AG04449 (cell line): ENCODE measurements around the gene SPINK13.

Source experiments
- CTCF ChIA-PET: fragments of 350-600 bp; formaldehyde crosslinking; extraction: SDS; loops from one replicate; lab custom pipeline; 2021; ENCODE audit warnings: antibody characterized with exemption; lab: Yijun Ruan, JAX
- POLR2A ChIA-PET: fragments of 400-600, 350-600 bp; formaldehyde crosslinking; extraction: SDS; loops from one replicate; lab custom pipeline; 2020; ENCODE audit warnings: antibody characterized with exemption, inconsistent platforms; lab: Yijun Ruan, JAX
- DNase-seq: peaks from one replicate; pipeline ENCODE4 v3.0.0-alpha.2; 2010; ENCODE audit warnings: low read depth, low spot score
- H3K4me3 ChIP-seq: 2 replicates; pipeline ENCODE4 v1.5.1; 2011; ENCODE audit warnings: low read depth, mild to moderate bottlenecking, control low read depth, low read length
- TF ChIP-seq, protein P1 (sequence below): IDR thresholded peaks from one replicate; pipeline ENCODE4 v1.5.1; 2011; ENCODE audit warnings: mild to moderate bottlenecking, moderate library complexity, low read length, control low read depth, inconsistent platforms; ENCODE audit not compliant: insufficient read depth; ENCODE audit errors: missing control alignments

SPINK13 gene, protein sequence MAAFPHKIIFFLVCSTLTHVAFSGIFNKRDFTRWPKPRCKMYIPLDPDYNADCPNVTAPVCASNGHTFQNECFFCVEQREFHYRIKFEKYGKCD

DNA sequence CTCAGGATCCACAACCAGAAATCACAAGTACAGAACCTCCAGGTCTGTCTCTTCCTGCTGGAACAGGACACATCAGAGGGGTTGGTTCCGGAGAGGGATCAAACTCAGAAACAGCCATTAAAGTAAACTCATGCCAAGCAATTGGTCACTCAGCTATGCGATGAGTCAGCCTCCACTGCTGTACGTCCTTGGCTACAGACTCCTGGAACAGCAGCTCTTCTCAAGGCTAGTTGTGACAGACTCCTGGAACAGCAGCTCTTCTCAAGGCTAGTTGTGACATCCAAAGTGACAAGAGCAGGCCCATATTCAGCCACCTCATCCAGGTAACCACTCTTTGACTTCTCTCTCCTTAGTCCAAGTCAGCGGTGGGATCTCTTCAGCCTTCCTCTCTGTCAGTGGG is at the start of gene SPINK13:
Gene SPINK13 (plus strand): TSS at position 229 of the 400 bp plus-strand sequence. CDS start 1,279 bp downstream, outside the sequence.
- POLR2A ChIA-PET = no interaction called here
- no peak within 1 kb of the TSS for H3K4me3 ChIP-seq
- peak; percentile 7 for DNase-seq
- TF ChIP-seq, protein P1, sequence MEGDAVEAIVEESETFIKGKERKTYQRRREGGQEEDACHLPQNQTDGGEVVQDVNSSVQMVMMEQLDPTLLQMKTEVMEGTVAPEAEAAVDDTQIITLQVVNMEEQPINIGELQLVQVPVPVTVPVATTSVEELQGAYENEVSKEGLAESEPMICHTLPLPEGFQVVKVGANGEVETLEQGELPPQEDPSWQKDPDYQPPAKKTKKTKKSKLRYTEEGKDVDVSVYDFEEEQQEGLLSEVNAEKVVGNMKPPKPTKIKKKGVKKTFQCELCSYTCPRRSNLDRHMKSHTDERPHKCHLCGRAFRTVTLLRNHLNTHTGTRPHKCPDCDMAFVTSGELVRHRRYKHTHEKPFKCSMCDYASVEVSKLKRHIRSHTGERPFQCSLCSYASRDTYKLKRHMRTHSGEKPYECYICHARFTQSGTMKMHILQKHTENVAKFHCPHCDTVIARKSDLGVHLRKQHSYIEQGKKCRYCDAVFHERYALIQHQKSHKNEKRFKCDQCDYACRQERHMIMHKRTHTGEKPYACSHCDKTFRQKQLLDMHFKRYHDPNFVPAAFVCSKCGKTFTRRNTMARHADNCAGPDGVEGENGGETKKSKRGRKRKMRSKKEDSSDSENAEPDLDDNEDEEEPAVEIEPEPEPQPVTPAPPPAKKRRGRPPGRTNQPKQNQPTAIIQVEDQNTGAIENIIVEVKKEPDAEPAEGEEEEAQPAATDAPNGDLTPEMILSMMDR = no peak
- CTCF ChIA-PET = no interaction called here

DNA sequence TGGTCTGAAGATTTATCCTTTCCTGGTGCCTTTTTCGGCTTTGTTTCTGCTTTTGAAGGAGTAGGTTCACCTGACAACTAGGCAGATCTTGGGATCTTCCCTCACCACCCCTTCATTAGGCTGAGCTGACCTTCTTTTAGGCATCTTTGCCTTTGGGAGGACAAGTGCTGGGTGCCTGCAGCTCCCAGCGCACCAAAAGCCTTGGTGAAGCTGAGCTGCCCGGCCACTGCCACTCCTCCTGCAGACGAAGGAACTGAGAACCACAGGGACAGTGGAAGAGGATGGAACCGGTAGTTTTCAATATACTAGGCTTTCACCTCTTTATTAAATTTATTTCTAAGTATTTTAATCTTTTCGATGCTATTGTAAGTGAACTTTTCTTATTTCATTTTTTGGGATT is 47.1 kb upstream of the SPINK13 start:
- TF ChIP-seq, protein P1 = no peak
- ChIA-PET CTCF (interaction anchor here (0.6 kb wide), 1 partner anchor 154 kb away, joined by 3 read pairs; no protein-coding TSS in a partner anchor), POLR2A (no interaction called here)
- no peak overlapping the region for H3K4me3 ChIP-seq
- DNase-seq = no peak

DNA sequence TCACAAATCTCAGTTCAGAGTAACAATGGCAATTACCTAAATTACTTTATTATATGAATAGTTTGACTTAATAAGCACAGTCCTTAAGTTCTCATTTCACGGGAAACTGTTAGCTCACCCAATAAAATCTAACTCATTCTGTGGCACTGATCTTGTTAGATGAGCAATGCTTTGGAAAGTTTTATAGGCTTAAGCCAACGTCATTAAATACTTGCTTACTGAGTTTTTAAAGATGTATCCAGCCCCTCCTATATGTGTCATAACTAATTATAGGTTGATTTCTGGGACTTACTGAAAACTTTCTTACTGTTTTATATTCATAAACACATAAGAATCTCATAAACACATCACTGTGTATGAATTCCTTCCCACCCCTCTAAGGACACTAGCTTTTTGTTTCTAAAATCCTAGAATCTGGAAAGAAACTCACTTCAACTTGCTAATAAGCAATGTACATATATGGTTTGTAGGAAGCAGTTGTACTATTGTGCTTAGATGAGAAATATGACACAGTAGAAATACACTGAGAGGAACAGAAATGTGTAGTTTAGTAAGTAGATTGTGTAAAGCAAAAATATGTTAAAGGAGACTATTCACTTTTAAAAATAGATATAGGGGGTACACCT is 44.4 kb upstream of the SPINK13 start:
- ChIA-PET POLR2A (no interaction called here), CTCF (no interaction called here)
- H3K4me3 ChIP-seq = no peak overlapping the region
- no peak for DNase-seq
- TF ChIP-seq, protein P1 = no peak

DNA sequence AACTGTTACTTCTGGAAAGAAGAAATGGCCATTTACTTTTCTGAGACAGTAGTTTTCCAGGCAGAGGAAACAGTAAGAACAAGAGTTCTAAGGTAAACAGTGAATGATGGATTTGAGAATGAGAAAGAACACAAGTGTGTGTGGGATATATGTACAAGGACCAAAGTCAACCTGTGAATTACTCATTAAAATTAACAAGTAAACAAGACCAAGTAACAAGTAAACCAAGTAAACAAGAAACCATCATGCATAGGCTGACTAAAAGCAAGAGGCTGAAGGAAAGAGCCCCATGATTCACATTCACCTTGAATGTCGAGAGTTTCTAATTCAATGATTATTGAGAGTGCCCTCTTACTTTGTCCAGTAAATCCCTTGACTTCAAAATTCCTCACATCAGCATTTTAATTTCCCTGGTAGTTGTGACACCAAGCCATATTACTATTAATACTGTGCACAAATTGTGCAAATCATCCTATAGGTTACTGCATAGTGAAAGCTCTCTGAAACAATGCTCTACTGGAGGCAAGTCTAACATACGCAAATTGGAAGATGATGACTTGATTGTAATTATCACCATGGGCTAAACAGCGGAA is 40.1 kb upstream of the SPINK13 start:
- TF ChIP-seq, protein P1 = no peak
- CTCF ChIA-PET = no interaction called here
- no peak overlapping the region for H3K4me3 ChIP-seq
- no peak for DNase-seq
- POLR2A ChIA-PET = no interaction called here

DNA sequence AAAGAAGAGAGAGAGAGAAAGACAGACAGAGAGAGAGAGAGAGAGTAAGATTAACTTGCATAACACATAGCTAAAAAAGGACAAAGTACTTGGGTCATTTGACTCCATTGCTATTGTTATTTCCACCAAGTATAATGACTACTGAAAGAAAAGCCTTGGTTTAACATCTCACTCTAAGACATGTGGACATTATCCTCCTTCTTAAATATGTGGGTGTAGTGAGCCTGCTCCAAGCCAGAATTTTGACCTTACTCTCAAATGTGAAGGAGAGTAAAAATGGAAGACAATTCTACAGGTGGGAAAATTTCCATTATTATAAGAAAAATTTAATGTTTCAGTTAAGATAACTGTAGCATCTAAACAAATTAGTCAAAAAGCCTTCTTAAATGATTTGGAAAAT is 38.8 kb upstream of the SPINK13 start:
- TF ChIP-seq, protein P1 = no peak
- no peak for DNase-seq
- CTCF ChIA-PET = no interaction called here
- POLR2A ChIA-PET = no interaction called here
- H3K4me3 ChIP-seq = no peak overlapping the region

DNA sequence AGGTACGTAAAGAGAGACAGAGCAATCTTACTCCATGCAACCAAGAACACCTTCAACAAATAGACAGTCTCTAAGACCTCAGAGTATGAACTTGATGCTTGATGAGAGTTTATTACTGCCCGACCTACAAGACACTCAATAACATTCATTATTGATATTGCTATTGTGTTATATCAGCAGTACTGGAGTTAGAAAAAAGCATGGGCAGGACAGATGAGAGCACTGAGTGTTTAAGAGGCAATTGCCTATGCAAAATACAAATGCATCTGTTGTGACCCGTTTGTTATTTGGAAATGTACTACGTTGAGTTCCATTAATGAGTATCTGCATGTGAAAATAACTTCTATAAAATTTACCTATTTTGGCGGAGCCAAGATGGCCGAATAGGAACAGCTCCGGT is 38.4 kb upstream of the SPINK13 start:
- no peak overlapping the region for H3K4me3 ChIP-seq
- ChIA-PET CTCF (no interaction called here), POLR2A (no interaction called here)
- TF ChIP-seq, protein P1 = no peak
- no peak for DNase-seq
